Measurements from ENCODE around the gene POMC. TPM values are rescaled to one million over a fixed set of nuclear protein-coding genes. Genes with fewer than 3 reads are reported as not detected.
A peak's percentile ranks its signal among the peaks of the same experiment; 100 is the strongest.

POMC gene
- total RNA-seq, 1 donor = 2.2 TPM

DNA sequence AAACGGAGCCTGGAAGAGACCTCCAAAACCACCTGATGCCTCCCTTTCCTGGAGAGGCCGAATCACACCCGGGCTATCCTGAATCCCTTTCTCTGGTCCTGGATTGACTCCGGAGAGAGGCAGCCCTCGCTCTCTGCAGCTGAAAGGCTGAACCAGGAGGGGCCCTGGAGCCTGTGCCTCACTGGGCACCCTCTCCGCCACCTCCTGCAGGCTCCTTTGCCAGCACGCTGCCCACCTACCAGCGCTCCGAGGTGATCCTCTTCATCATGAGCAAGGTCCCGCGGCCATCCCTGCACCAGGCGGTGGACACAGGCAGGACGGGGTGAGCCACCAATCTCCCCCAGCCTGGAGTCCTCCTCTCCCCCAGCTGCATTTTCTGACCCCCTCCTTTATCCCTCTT, 35.7 kb downstream of the POMC start:
- Histone ChIP-seq H3K36me3 (ENCODE audit: insufficient read depth, low read length) (no peaks in the 10 kb centered on the region), H4K20me1 (ENCODE audit: insufficient read depth, low read length) (no peaks in the 10 kb centered on the region), H3K4me1 (ENCODE audit: insufficient read depth, low read length) (peaks cover 1% of the 10 kb centered on the region), H2AFZ (ENCODE audit: low read length) (no peak overlapping the region), H3K27me3 (ENCODE audit: insufficient read depth, low read length) (peaks cover 5% of the 10 kb centered on the region), H3K9me3 (ENCODE audit: low read depth, low read length) (no peaks in the 10 kb centered on the region), H3K27ac (ENCODE audit: low read depth, low read length) (no peak overlapping the region), H3K4me3 (ENCODE audit: insufficient read depth, low read length) (no peak overlapping the region), H3K79me2 (ENCODE audit: insufficient read depth, low read length) (no peaks in the 10 kb centered on the region), H3K4me2 (ENCODE audit: insufficient read depth, low read length) (no peak overlapping the region)
- no peak for DNase-seq (ENCODE audit: insufficient read length, low spot score, missing footprints)
- no peak for TF ChIP-seq CTCF (IDR thresholded peaks at IDR 0.05; ENCODE audit: extremely low read depth, low read depth, low read length)

GRCh38 chr2:25132299-25132635, 36.1 kb downstream of the POMC start:
- no peak for DNase-seq (ENCODE audit: insufficient read length, low spot score, missing footprints)
- H3K27me3 ChIP-seq (ENCODE audit: insufficient read depth, low read length) = peaks cover 5% of the 10 kb centered on the region
- no peak overlapping the region for H3K4me3 ChIP-seq (ENCODE audit: insufficient read depth, low read length)
- H3K79me2 ChIP-seq (ENCODE audit: insufficient read depth, low read length) = no peaks in the 10 kb centered on the region
- no peak overlapping the region for H3K27ac ChIP-seq (ENCODE audit: low read depth, low read length)
- H3K4me1 ChIP-seq (ENCODE audit: insufficient read depth, low read length) = peaks cover 4% of the 10 kb centered on the region
- H2AFZ ChIP-seq (ENCODE audit: low read length) = no peak overlapping the region
- H3K9me3 ChIP-seq (ENCODE audit: low read depth, low read length) = no peaks in the 10 kb centered on the region
- H3K36me3 ChIP-seq (ENCODE audit: insufficient read depth, low read length) = no peaks in the 10 kb centered on the region
- H4K20me1 ChIP-seq (ENCODE audit: insufficient read depth, low read length) = no peaks in the 10 kb centered on the region
- no peak for TF ChIP-seq CTCF (IDR thresholded peaks at IDR 0.05; ENCODE audit: extremely low read depth, low read depth, low read length)
- H3K4me2 ChIP-seq (ENCODE audit: insufficient read depth, low read length) = no peak overlapping the region

DNA sequence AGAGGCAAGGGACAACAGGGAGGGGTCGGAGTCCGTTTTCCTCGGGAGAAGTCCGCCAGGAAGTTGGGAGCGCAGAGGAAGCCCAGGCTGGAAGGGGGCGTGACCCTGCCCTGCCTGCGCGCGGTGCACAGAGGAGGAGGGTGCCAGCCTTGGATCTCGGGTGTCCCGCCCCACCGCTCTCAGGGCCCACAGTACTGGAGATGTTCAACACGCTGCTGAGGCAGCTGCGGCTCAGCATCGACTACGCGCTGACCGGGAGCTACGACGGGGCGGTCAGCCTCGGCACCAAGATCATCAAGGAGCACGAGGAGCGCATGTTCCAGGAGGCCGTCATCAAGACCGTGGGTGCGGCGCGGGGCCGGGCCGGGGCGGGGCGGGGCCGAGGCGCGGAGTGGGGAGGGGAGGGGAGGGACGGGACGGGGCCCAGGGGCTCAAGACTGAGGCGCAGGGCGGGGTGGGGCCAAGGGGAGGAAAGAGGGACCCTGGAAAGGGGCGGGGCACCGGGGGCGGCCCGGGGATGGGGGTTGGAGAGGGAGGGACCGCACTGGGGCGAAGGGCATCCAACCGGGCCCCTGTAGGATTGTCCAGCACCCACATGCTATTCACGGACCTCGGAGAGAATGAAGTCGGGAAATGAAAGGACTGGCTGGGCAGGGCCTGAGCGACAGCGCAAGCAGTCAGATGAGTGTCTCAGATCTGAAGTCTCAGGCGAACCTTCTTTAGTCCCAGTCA, 36.6 kb downstream of the POMC start:
- DNase-seq (ENCODE audit: insufficient read length, low spot score, missing footprints) = no peak
- no peak overlapping the region for H3K4me3 ChIP-seq (ENCODE audit: insufficient read depth, low read length)

DNA sequence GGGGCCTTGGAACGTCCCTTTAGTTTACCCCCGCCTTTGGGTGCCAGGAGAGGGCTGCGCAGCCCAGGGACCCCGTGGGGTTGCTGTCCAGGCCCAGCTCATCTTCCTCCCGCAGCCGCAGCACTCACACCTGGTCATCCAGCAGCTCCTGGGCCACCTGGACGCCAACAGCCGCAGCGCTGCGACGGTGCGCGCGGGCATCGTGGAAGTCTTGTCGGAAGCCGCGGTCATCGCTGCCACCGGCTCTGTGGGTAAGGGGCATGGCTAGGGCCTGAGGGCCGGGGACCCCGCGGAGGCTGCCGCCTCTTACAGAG, 37.2 kb downstream of the POMC start:
- H3K27me3 ChIP-seq (ENCODE audit: insufficient read depth, low read length) = peaks cover 5% of the 10 kb centered on the region
- no peak overlapping the region for H3K27ac ChIP-seq (ENCODE audit: low read depth, low read length)
- H4K20me1 ChIP-seq (ENCODE audit: insufficient read depth, low read length) = no peaks in the 10 kb centered on the region
- no peak for TF ChIP-seq CTCF (IDR thresholded peaks at IDR 0.05; ENCODE audit: extremely low read depth, low read depth, low read length)
- no peak overlapping the region for H3K4me2 ChIP-seq (ENCODE audit: insufficient read depth, low read length)
- H3K4me3 ChIP-seq (ENCODE audit: insufficient read depth, low read length) = no peak overlapping the region
- no peaks in the 10 kb centered on the region for H3K79me2 ChIP-seq (ENCODE audit: insufficient read depth, low read length)
- DNase-seq (ENCODE audit: insufficient read length, low spot score, missing footprints) = no peak
- H2AFZ ChIP-seq (ENCODE audit: low read length) = peak overlapping the region; percentile 29
- no peaks in the 10 kb centered on the region for H3K36me3 ChIP-seq (ENCODE audit: insufficient read depth, low read length)
- H3K9me3 ChIP-seq (ENCODE audit: low read depth, low read length) = no peaks in the 10 kb centered on the region
- peaks cover 4% of the 10 kb centered on the region for H3K4me1 ChIP-seq (ENCODE audit: insufficient read depth, low read length)

More for the DNA sequence above, 36.6 kb downstream of the POMC start:
- Histone ChIP-seq H2AFZ (ENCODE audit: low read length) (peak overlapping the region; percentile 29), H3K27me3 (ENCODE audit: insufficient read depth, low read length) (peaks cover 5% of the 10 kb centered on the region), H3K4me2 (ENCODE audit: insufficient read depth, low read length) (peak overlapping the region; percentile 36), H3K36me3 (ENCODE audit: insufficient read depth, low read length) (no peaks in the 10 kb centered on the region), H4K20me1 (ENCODE audit: insufficient read depth, low read length) (no peaks in the 10 kb centered on the region), H3K79me2 (ENCODE audit: insufficient read depth, low read length) (no peaks in the 10 kb centered on the region), H3K27ac (ENCODE audit: low read depth, low read length) (no peak overlapping the region), H3K4me1 (ENCODE audit: insufficient read depth, low read length) (peaks cover 4% of the 10 kb centered on the region), H3K9me3 (ENCODE audit: low read depth, low read length) (no peaks in the 10 kb centered on the region)
- no peak for TF ChIP-seq CTCF (IDR thresholded peaks at IDR 0.05; ENCODE audit: extremely low read depth, low read depth, low read length)
